Measurements from ENCODE around the gene CHTF18. TPM values are rescaled to one million over a fixed set of nuclear protein-coding genes. Genes with fewer than 3 reads are reported as not detected.

The CHTF18 gene
- total and polyA plus RNA-seq, 2 donors (not counting 3 experiments of a cell fraction or from before 2014, with no cell fraction given): 33.0 to 69.5 TPM

- dilution Hi-C loops (cut with MboI; ENCODE audit: extremely low pct_ligation_motif_present, low sequenced_read_pairs): no loop called here
- FAIRE-seq (no peak), DNase-seq (ENCODE audit: low read depth, low spot score) (no peak)
- intact Hi-C loops (cut with micrococcal nuclease): no loop called here
- ChIA-PET CTCF (interaction anchor here (0.8 kb wide), 1 partner anchor 298 kb away, joined by 4 read pairs; no protein-coding TSS in a partner anchor), POLR2A (no interaction called here)
- Histone ChIP-seq H3K4me2 (ENCODE audit: insufficient read depth, low read length) (no peak overlapping the region), H3K36me3 (ENCODE audit: control insufficient read depth in 2 of 2, extremely low read depth in 1 of 2, insufficient read depth in 2 of 2, low read length in 2 of 2) (no peaks in the 10 kb centered on the region), H3K9me3 (replicated peaks; ENCODE audit: control insufficient read depth, insufficient read depth, low read length) (no peaks in the 10 kb centered on the region), H3K4me1 (ENCODE audit: control insufficient read depth, extremely low read depth, insufficient read depth, low read length) (no peaks in the 10 kb centered on the region), H3K9me1 (replicated peaks; ENCODE audit: control insufficient read depth, extremely low read depth, insufficient read depth, low read length) (no peaks in the 10 kb centered on the region), H3K27ac (ENCODE audit: insufficient read depth, low read depth, low read length) (no peak overlapping the region), H2AFZ (ENCODE audit: low read depth, low read length) (no peak overlapping the region), H3K27me3 (ENCODE audit: control insufficient read depth in 2 of 2, insufficient read depth in 2 of 2, low read length in 2 of 2) (peaks cover 0 to 1% of the 10 kb centered on the region in 2 experiments), H3K9ac (replicated peaks; ENCODE audit: extremely low read depth, insufficient read depth, low read length) (no peak overlapping the region), H3K4me3 (replicated peaks in 1 of 3; ENCODE audit: insufficient read depth in 1 of 3, low read depth in 1 of 3, low read length in 3 of 3) (no peak overlapping the region), H4K20me1 (replicated peaks; ENCODE audit: control insufficient read depth, extremely low read depth, insufficient read depth, low read length) (no peaks in the 10 kb centered on the region), H3K79me2 (ENCODE audit: control insufficient read depth, insufficient read depth, low read length) (no peaks in the 10 kb centered on the region)
- TF ChIP-seq JUN (IDR thresholded peaks at IDR 0.05; ENCODE audit: borderline replicate concordance, insufficient read depth, insufficient read length, low read depth) (no peak), MAX (IDR thresholded peaks at IDR 0.05; ENCODE audit: insufficient read depth, insufficient read length) (no peak), CTCF (IDR thresholded peaks at IDR 0.05; ENCODE audit: extremely low read depth in 1 of 2, insufficient read depth in 1 of 2, low read depth in 1 of 2, low read length in 2 of 2) (no peak)
- no TSS peak for BruUV-seq (replicated peaks)
Observed at GRCh38 chr16:759110-759910, 29.1 kb upstream of the CHTF18 start.

GRCh38 chr16:760065-760464 is 28.4 kb upstream of the CHTF18 start:
- H4K20me1 ChIP-seq (replicated peaks; ENCODE audit: control insufficient read depth, extremely low read depth, insufficient read depth, low read length): no peaks in the 10 kb centered on the region

More at GRCh38 chr16:760065-760464, 28.4 kb upstream of the CHTF18 start:
- no peaks in the 10 kb centered on the region for H3K4me1 ChIP-seq (ENCODE audit: control insufficient read depth, extremely low read depth, insufficient read depth, low read length)
- DNase-seq (ENCODE audit: low read depth, low spot score): no peak
- POLR2A ChIA-PET: no interaction called here
- H3K4me2 ChIP-seq (ENCODE audit: insufficient read depth, low read length): no peak overlapping the region
- no peaks in the 10 kb centered on the region for H3K9me3 ChIP-seq (replicated peaks; ENCODE audit: control insufficient read depth, insufficient read depth, low read length)
- H3K4me3 ChIP-seq (replicated peaks in 1 of 3; ENCODE audit: insufficient read depth in 1 of 3, low read depth in 1 of 3, low read length in 3 of 3): no peak overlapping the region
- no peak overlapping the region for H3K9ac ChIP-seq (replicated peaks; ENCODE audit: extremely low read depth, insufficient read depth, low read length)
- H3K79me2 ChIP-seq (ENCODE audit: control insufficient read depth, insufficient read depth, low read length): no peaks in the 10 kb centered on the region
- BruUV-seq (replicated peaks): no TSS peak
- H3K9me1 ChIP-seq (replicated peaks; ENCODE audit: control insufficient read depth, extremely low read depth, insufficient read depth, low read length): no peaks in the 10 kb centered on the region
- intact Hi-C loops (cut with micrococcal nuclease) (no loop called here), dilution Hi-C loops (cut with MboI; ENCODE audit: extremely low pct_ligation_motif_present, low sequenced_read_pairs) (no loop called here)
- TF ChIP-seq EZH2 (IDR thresholded peaks at IDR 0.05; ENCODE audit: borderline replicate concordance, low read depth, low read length, severe bottlenecking) (no peak), JUN (IDR thresholded peaks at IDR 0.05; ENCODE audit: borderline replicate concordance, insufficient read depth, insufficient read length, low read depth) (no peak), CTCF (IDR thresholded peaks at IDR 0.05; ENCODE audit: extremely low read depth in 1 of 2, insufficient read depth in 1 of 2, low read depth in 1 of 2, low read length in 2 of 2) (no peak), FOS (IDR thresholded peaks at IDR 0.05; ENCODE audit: borderline replicate concordance, insufficient read depth, low read length) (no peak), POLR2AphosphoS5 (IDR thresholded peaks at IDR 0.05; ENCODE audit: insufficient read depth, low read depth, low read length) (no peak), POLR2A (IDR thresholded peaks at IDR 0.05; ENCODE audit: low read depth, low read length) (no peak), GATA2 (IDR thresholded peaks at IDR 0.05; ENCODE audit: insufficient read depth, insufficient read length, low read depth, low read length) (no peak), MYC (IDR thresholded peaks at IDR 0.05; ENCODE audit: low read depth, low read length) (no peak), MAX (IDR thresholded peaks at IDR 0.05; ENCODE audit: insufficient read depth, insufficient read length) (no peak)
- H2AFZ ChIP-seq (ENCODE audit: low read depth, low read length): no peak overlapping the region
- CTCF ChIA-PET: interaction anchor here (0.8 to 1.0 kb wide), 2 partner anchors 11 to 297 kb away, joined by 4 read pairs; no protein-coding TSS in a partner anchor
- no peak for FAIRE-seq
- no peak overlapping the region for H3K27ac ChIP-seq (ENCODE audit: insufficient read depth, low read depth, low read length)
- no peaks in the 10 kb centered on the region for H3K36me3 ChIP-seq (ENCODE audit: control insufficient read depth in 2 of 2, extremely low read depth in 1 of 2, insufficient read depth in 2 of 2, low read length in 2 of 2)
- H3K27me3 ChIP-seq (ENCODE audit: control insufficient read depth in 2 of 2, insufficient read depth in 2 of 2, low read length in 2 of 2): peaks cover 0 to 1% of the 10 kb centered on the region in 2 experiments

Measured in endothelial cell of umbilical vein (primary cell).